Activated CD4-positive, alpha-beta T cell treated with anti-CD3 and anti-CD28 coated beads for 1 hour (primary cell): ENCODE measurements around the gene CNGA4.

ENCODE experiments used
- DNase-seq: peaks from one replicate; pipeline ENCODE4 v3.0.0-alpha.2; 2020

Gene CNGA4, protein sequence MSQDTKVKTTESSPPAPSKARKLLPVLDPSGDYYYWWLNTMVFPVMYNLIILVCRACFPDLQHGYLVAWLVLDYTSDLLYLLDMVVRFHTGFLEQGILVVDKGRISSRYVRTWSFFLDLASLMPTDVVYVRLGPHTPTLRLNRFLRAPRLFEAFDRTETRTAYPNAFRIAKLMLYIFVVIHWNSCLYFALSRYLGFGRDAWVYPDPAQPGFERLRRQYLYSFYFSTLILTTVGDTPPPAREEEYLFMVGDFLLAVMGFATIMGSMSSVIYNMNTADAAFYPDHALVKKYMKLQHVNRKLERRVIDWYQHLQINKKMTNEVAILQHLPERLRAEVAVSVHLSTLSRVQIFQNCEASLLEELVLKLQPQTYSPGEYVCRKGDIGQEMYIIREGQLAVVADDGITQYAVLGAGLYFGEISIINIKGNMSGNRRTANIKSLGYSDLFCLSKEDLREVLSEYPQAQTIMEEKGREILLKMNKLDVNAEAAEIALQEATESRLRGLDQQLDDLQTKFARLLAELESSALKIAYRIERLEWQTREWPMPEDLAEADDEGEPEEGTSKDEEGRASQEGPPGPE

DNA sequence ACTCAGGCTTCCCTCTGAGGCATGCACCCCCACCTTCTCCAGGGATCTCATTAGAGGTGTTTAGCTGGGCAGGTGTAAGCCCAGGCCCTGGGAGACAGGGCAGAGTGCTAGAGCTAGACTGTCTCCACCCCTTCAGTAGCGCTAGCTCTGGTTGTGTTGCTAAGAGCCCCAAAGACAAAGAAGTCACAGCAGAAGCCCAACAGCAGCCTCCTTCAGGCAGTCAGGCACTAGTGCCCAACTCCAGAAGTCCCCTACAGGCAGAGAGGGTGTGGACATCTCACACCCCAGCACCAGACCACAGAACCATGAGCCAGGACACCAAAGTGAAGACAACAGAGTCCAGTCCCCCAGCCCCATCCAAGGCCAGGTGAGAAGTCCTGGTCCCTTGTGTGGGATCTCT lies at the start of gene CNGA4:
CNGA4 (plus strand) TSS at position 188 of the 400 bp plus-strand sequence; CDS start at position 306, 118 bp downstream.
- DNase-seq: no peak

DNA sequence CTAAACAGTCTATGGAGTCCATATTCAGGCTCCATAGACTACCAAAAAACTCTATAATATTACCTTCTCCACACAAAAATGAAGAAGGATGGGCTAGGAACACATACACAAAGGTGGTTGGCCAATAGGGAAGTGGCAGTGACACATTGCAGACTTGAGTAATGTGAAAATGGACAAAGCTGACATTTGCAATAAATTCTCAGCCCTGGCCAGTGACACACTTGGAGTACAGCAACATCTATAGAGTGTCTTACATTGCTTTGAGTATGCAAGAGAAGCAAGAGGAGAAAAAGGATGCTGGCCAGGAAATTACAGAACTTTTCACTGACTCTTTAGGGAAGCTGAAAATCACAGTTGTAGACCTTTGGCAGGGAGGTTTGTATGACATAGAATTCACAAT lies 47.1 kb upstream of the CNGA4 start:
- no peak for DNase-seq

- no peak for DNase-seq
Observed at GRCh38 chr11:6194065-6194581, 44.8 kb upstream of the CNGA4 start.

DNA sequence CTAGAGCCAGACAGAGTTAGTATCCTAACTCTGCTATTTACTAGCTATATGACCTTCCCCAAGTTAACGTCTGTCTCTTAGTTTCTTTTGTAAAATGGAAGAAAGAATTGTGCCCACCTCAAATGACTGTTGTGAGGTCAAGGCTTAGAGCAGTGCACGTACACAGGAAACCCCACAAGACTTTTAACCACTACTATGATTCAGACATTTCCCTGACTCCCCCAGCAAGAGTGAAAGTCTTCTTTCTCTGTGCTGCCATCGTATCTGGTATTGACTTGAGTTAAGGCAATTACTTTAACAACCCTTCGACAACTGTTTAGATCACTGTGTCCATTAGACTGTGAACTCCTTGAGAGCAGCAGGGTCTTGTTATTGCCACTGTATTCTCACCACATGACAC lies 42.5 kb upstream of the CNGA4 start:
- DNase-seq: no peak

DNA sequence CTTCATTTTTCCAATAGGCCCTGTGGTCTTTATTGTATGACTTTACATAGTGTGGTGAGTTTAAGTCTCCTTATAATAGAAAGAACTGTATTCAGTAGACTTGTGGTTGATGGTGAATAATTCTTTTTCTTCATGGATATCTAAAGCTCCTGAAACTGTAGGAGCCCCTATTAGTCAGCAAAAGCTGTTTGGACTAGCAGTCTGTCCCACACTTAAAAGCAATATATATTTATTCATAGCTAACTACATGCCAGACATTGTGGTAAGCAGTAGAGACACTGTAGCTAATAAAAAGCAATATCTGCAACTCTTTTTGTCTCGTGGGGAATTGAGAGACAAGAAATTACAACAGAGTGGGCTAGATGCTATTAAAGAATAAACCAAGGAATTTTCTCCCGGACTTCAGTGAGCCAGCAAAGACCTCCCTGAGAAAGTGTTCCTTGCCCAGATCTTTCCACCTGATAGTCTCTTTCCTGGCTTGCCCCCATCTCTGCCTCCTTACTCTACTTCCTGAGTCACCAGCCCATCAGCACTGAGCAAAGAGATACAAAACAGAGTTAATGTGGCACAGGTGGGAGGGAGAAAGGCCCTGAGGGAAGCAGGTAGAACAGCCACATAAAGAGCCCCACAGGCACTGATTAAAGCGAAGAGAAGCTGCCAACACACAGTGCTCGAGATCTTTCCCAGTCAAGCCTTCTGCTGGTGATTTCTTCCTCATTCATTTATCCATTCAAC lies 41.3 kb upstream of the CNGA4 start:
- no peak for DNase-seq

- no peak for DNase-seq
Observed at GRCh38 chr11:6199174-6199810, 39.6 kb upstream of the CNGA4 start, which contains the start of gene OR52W1. OR52W1 (plus strand) TSS chr11:6199224; CDS start chr11:6199224, 0 bp downstream.

DNA sequence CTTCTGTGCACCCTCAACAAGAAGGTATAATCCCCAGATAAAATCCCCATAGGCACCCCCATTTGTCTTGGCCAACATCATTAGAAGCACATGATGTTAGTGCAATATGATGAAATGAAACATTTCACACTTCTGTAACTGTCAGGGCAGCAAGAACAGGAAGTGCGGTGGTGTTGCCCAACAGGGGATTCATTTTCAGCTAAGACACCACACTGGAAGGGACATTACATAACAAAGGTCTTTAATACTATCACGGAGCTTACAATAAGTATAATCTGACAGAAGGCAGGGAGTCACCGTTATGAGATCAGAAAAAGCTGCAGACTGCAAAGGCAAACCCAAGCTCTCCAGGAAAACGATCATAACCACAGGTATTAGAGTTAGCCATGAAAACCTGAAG lies 37.9 kb upstream of the CNGA4 start:
- no peak for DNase-seq

DNA sequence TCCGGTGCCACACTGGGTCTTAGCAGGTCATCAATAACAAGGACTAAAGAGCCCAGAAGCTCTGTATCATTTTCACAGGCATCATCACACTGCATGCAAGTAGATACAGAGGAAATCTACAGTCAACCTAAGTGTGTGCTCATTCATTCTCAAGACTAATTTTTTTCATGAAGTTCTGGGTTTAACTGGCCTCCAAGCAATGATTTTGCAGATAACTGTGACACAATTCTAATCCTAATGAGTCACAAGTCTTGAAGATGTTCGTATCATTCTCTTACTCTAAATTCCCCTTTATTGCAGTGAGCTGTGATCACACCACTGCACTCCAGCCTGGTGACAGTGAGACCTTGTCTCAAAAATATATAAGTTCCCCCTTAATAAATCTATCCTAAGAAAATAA lies 37.4 kb upstream of the CNGA4 start:
- DNase-seq: no peak

GRCh38 chr11:6202041-6202440 lies 36.8 kb upstream of the CNGA4 start:
- DNase-seq: no peak

GRCh38 chr11:6203327-6203726 lies 35.6 kb upstream of the CNGA4 start:
- DNase-seq: no peak

GRCh38 chr11:6204706-6205105 lies 34.2 kb upstream of the CNGA4 start:
- no peak for DNase-seq

DNA sequence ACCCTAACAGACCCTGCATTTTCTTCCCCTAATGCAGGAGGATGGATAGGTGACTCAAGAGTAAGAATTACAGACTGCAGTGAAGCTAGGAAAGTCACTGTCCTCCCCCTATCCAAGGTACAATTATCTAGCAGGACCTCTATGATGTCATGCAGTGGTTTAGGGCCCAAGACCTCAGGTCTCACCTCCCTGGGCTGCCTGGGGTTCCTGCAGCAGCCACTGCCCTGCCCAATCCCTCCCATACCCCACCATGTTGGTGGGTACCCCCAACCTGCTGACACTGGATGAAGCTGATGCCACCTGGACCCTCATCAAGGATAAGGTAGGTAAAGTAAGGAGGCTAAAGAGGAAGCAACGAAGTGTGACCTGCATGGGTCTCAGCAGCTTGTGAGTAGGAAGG lies 33.5 kb upstream of the CNGA4 start, which contains the start of gene C11orf42:
C11orf42 (plus strand) TSS at position 192 of the 400 bp plus-strand sequence; CDS start at position 251, 59 bp downstream.
- DNase-seq: no peak

- no peak for DNase-seq
Observed at GRCh38 chr11:6206456-6207180, 32.3 kb upstream of the CNGA4 start.

DNA sequence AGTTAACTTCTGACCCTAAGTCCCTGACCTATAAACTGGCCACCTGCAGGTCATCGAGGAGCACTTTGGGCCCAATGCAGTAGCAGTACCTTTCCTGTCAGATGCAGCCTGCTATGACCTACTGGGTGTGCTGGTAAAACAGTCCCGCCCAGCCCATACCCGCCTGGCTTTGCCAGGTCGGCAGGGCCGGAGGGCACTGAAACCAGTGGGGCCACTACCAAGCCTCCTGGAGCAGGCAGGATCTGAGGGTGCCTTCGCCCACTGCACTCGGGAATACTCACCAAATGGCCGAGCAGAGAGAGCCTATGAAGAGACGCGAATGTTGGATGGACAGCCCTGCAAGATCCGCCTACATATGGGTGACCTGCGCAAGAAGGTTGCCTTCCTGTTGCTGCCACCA lies 29.1 kb upstream of the CNGA4 start:
- no peak for DNase-seq

DNA sequence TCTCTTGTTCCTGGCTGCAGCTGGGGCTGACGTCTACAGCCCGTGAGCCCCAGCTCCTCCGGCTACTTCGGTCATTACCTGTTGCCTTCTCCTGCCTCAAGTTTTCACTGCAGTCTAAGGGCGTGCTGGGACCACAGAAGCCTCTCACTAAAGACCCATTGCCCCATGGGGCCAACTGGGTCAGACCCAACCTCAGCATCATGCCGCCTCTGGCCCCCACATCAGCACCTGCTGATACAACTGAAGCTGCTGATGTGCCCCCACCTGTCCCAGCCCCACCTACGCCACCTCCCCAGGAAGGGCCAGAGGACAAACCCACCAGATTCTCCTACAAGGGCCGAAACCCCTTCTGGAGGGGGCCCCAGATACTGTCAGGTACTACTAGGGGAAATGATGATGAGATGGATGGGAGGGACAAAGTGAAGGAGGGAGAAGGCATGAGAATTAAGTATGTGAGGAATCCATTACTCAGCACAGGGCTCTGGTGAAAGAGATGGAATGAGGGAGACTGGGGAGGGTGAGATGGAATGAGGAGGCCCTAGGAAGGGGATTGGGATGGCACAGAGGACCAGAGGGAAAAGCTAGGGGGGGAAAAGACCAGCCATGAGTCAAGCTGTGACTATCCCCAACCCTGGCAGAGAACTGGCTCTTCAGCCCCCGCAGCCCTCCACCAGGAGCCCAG lies 28.5 kb upstream of the CNGA4 start:
- DNase-seq: no peak

DNA sequence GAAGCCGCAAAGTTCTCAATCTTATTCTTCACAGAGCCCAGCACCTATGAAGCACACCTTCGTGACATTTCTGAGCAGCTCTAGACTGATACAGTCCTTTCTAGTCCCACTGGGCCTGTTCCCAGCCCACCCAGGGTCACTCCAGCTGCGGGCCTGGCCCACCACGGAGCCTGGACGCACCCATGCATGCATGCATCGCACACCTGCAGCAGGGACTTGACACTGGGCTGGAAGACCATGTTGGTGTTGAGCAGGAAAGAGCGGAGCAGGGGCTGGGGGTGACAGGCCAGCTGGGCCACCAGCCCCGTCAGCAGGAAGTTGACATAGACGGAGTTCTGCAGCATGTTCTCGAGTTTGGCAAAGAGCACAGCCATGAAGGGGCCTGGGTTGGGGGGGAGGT lies 24.4 kb upstream of the CNGA4 start:
- no peak for DNase-seq

GRCh38 chr11:6216501-6216900 lies 22.4 kb upstream of the CNGA4 start:
- DNase-seq: no peak

GRCh38 chr11:6217722-6218121 lies 21.2 kb upstream of the CNGA4 start:
- DNase-seq: no peak

DNA sequence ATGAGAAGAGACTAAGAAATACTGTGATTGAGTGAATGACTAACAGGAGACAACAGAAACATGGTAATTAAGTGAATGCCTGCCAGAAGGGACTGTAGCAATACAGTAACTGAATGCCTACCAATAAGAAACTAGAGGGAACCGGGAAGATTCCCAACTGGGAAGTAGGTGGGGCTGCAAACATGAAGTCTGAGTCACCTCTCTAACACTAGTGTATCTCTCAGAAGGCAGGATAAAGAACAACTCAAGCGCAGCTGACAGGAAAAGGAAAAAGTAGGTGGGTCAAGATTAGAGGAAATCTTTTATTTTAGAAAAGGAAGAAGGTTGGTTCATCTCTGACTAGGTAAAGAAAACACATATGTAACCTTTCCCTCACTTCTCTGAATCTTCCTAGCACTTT lies 19.5 kb upstream of the CNGA4 start:
- DNase-seq: no peak

- no peak for DNase-seq
Observed at GRCh38 chr11:6223854-6224253, 15.0 kb upstream of the CNGA4 start.

- DNase-seq: no peak
Observed at GRCh38 chr11:6224421-6224820, 14.5 kb upstream of the CNGA4 start.

DNA sequence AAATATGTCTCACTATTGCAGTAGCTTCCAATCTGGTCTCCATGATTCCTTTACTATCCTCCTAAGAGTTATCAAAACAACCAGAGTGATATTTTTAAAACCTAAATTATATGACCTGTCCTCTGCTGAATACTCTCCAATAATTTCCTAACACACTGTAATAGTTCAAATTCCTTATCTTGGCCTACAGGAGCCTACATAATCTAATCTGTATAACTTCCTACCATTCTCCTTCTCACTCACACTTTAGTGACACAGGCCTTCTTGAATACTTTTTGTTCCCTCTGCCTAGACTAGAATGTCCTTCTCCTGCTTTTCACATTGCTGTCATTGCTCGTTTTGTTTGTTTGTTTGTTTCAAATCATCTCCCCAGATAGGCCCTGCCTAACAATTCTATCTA lies 13.9 kb upstream of the CNGA4 start:
- no peak for DNase-seq
